HG03520 (cell line): ENCODE measurements around the gene AOX1.
"Not testable (repeated sequence)": the region's sequence is repeated elsewhere in the genome, so short reads cannot be mapped to it uniquely, and the experiment has no call there.

Source experiments
- ATAC-seq: cut with Tn5 transposase; IDR thresholded peaks from one replicate; pipeline ENCODE4 v1.9.1; 2021; ENCODE audit warnings: mild to moderate bottlenecking, moderate library complexity; ENCODE audit not compliant: unreplicated experiment

AOX1 gene

GRCh38 chr2:200585730-200586643 is at the start of gene AOX1:
AOX1 (plus strand) TSS chr2:200586014; CDS start chr2:200586109, 95 bp downstream.
- no peak for ATAC-seq

- no peak for ATAC-seq
These were observed 47.7 kb upstream of the AOX1 start for GRCh38 chr2:200538139-200538538.

- no peak for ATAC-seq
These were observed 45.0 kb upstream of the AOX1 start for GRCh38 chr2:200540793-200541192.

- not testable (repeated sequence) for ATAC-seq
These were observed 19.2 kb upstream of the AOX1 start for GRCh38 chr2:200566596-200566995.

GRCh38 chr2:200567932-200568331 is 17.9 kb upstream of the AOX1 start:
- no peak for ATAC-seq

- no peak for ATAC-seq
These were observed 9.9 kb upstream of the AOX1 start for GRCh38 chr2:200575957-200576356.

- no peak for ATAC-seq
These were observed 8.8 kb upstream of the AOX1 start for GRCh38 chr2:200577027-200577426.

- ATAC-seq: no peak
These were observed 7.0 kb upstream of the AOX1 start for GRCh38 chr2:200578778-200579177.

- ATAC-seq: no peak
These were observed 1.2 kb upstream of the AOX1 start for GRCh38 chr2:200584639-200585038.

- ATAC-seq: no peak
These were observed 479 bp upstream of the AOX1 start for GRCh38 chr2:200585340-200585729.

GRCh38 chr2:200586644-200586975 is 796 bp downstream of the AOX1 start:
- no peak for ATAC-seq

GRCh38 chr2:200587007-200587616 is 1.3 kb downstream of the AOX1 start:
- ATAC-seq: no peak

GRCh38 chr2:200588076-200588678 is 2.4 kb downstream of the AOX1 start:
- no peak for ATAC-seq

GRCh38 chr2:200590090-200590489 is 4.3 kb downstream of the AOX1 start:
- ATAC-seq: no peak

GRCh38 chr2:200591308-200591707 is 5.5 kb downstream of the AOX1 start:
- no peak for ATAC-seq

- no peak for ATAC-seq
These were observed 6.7 kb downstream of the AOX1 start for GRCh38 chr2:200592406-200593075.

GRCh38 chr2:200593905-200594304 is 8.1 kb downstream of the AOX1 start:
- no peak for ATAC-seq

- ATAC-seq: no peak
These were observed 10.1 kb downstream of the AOX1 start for GRCh38 chr2:200595913-200596312.

GRCh38 chr2:200596774-200597570 is 11.2 kb downstream of the AOX1 start:
- ATAC-seq: no peak

- ATAC-seq: no peak
These were observed 13.4 kb downstream of the AOX1 start for GRCh38 chr2:200599206-200599605.
